Measurements from ENCODE around the gene ZNF688. TPM values are rescaled to one million over a fixed set of nuclear protein-coding genes. Genes with fewer than 3 reads are reported as not detected.

ZNF688 gene
- total and polyA plus RNA-seq, 9 of the 15 experiments (the other 6 are each of a cell fraction or from before 2014, with no cell fraction given): 0.48 to 12.9 (median 4.5) TPM

- TF ChIP-seq, protein P1, sequence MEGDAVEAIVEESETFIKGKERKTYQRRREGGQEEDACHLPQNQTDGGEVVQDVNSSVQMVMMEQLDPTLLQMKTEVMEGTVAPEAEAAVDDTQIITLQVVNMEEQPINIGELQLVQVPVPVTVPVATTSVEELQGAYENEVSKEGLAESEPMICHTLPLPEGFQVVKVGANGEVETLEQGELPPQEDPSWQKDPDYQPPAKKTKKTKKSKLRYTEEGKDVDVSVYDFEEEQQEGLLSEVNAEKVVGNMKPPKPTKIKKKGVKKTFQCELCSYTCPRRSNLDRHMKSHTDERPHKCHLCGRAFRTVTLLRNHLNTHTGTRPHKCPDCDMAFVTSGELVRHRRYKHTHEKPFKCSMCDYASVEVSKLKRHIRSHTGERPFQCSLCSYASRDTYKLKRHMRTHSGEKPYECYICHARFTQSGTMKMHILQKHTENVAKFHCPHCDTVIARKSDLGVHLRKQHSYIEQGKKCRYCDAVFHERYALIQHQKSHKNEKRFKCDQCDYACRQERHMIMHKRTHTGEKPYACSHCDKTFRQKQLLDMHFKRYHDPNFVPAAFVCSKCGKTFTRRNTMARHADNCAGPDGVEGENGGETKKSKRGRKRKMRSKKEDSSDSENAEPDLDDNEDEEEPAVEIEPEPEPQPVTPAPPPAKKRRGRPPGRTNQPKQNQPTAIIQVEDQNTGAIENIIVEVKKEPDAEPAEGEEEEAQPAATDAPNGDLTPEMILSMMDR (IDR thresholded peaks at IDR 0.05 in 2 of 3, conservative IDR thresholded peaks at IDR 0.05 in 1 of 3; ENCODE audit: insufficient read depth in 2 of 3, low read depth in 1 of 3, low read length in 3 of 3): no peak; a peak in 1 of 6 replicates
- TF ChIP-seq CEBPG (CRISPR knock-in tag; IDR thresholded peaks at IDR 0.05) (no peak), CEBPG (tag; conservative IDR thresholded peaks at IDR 0.05 in 1 of 2, IDR thresholded peaks at IDR 0.05 in 1 of 2) (no peak), HNRNPL (IDR thresholded peaks at IDR 0.05; ENCODE audit: low read depth, low read length) (no peak), MYC (IDR thresholded peaks at IDR 0.05; ENCODE audit: low read depth, low read length) (peak; percentile 25; the same call in 1 of the 2 replicates), MYC (CRISPR knock-in tag; IDR thresholded peaks at IDR 0.05; ENCODE audit: borderline replicate concordance, low read depth) (no peak), TEAD4 (IDR thresholded peaks at IDR 0.05; ENCODE audit: low read length) (no peak; the same call in 1 of the 2 replicates), TEAD4 (CRISPR knock-in tag; IDR thresholded peaks at IDR 0.05; ENCODE audit: borderline replicate concordance) (no peak), NONO (IDR thresholded peaks at IDR 0.05; ENCODE audit: low read depth in 2 of 2, low read length in 1 of 2) (no peak), KAT2B (IDR thresholded peaks at IDR 0.05; ENCODE audit: low read depth, low read length) (no peak), ID3 (CRISPR knock-in tag; IDR thresholded peaks at IDR 0.05) (no peak), ID3 (tag; IDR thresholded peaks at IDR 0.05) (no peak), ZBTB8A (IDR thresholded peaks at IDR 0.05; ENCODE audit: partially characterized antibody) (no peak), XRCC4 (IDR thresholded peaks at IDR 0.05; ENCODE audit: extremely low read depth, insufficient read depth, insufficient read length) (no peak), C11orf30 (IDR thresholded peaks at IDR 0.05; ENCODE audit: low read depth) (no peak), SRSF3 (IDR thresholded peaks at IDR 0.05; ENCODE audit: insufficient read depth, low read length) (no peak), RBM25 (IDR thresholded peaks at IDR 0.05; ENCODE audit: low read depth, low read length, severe bottlenecking) (no peak), ARID3B (CRISPR knock-in tag; IDR thresholded peaks at IDR 0.05; ENCODE audit: borderline replicate concordance) (no peak), CCAR2 (IDR thresholded peaks at IDR 0.05; ENCODE audit: low read depth, low read length) (no peak), CHD4 (IDR thresholded peaks at IDR 0.05; ENCODE audit: insufficient read depth, insufficient replicate concordance, low read depth, low read length, poor library complexity, severe bottlenecking) (no peak), DIDO1 (tag; IDR thresholded peaks at IDR 0.05; ENCODE audit: low read depth) (no peak), HDAC1 (IDR thresholded peaks at IDR 0.05) (no peak; a peak in 1 of 4 replicates), SIN3B (IDR thresholded peaks at IDR 0.05; ENCODE audit: low read depth) (no peak), LARP7 (IDR thresholded peaks at IDR 0.05) (no peak), KAT8 (IDR thresholded peaks at IDR 0.05; ENCODE audit: low read depth) (no peak), FUS (optimal IDR thresholded peaks at IDR 0.05; ENCODE audit: low read depth, low read length) (no peak)
Observed at GRCh38 chr16:30535106-30535776, 36.3 kb downstream of the ZNF688 start (continued).
